Frontal cortex (tissue), 4 donors: Measurements from ENCODE around the gene RTN4R. TPM values are rescaled to one million over a fixed set of nuclear protein-coding genes. Genes with fewer than 3 reads are reported as not detected.
"Not testable (repeated sequence)": the region's sequence is repeated elsewhere in the genome, so short reads cannot be mapped to it uniquely, and the experiment has no call there.

Source experiments
- DNase-seq, 2 donors: peaks; one replicate each; pipeline ENCODE4 v3.0.0; 2012; ENCODE audit warnings: low spot score in 2 of 2
- FAIRE-seq: peaks from 2 replicates; lab custom pipeline; 2012; peaks lifted over from hg19 to GRCh38; lab: Jason Lieb, UNC
- total RNA-seq: library from RNA; depleted of rRNA; stranded (reverse); fragments of >200 nt; gene quantifications from one replicate; pipeline ENCODE4 v1.2.3, GENCODE V29; 2014
- donor health status: control.
- donor health status: control.
- donor health status: control.

Gene RTN4R
- total RNA-seq, 1 donor from 2014 or later, result 10.2 TPM

DNA sequence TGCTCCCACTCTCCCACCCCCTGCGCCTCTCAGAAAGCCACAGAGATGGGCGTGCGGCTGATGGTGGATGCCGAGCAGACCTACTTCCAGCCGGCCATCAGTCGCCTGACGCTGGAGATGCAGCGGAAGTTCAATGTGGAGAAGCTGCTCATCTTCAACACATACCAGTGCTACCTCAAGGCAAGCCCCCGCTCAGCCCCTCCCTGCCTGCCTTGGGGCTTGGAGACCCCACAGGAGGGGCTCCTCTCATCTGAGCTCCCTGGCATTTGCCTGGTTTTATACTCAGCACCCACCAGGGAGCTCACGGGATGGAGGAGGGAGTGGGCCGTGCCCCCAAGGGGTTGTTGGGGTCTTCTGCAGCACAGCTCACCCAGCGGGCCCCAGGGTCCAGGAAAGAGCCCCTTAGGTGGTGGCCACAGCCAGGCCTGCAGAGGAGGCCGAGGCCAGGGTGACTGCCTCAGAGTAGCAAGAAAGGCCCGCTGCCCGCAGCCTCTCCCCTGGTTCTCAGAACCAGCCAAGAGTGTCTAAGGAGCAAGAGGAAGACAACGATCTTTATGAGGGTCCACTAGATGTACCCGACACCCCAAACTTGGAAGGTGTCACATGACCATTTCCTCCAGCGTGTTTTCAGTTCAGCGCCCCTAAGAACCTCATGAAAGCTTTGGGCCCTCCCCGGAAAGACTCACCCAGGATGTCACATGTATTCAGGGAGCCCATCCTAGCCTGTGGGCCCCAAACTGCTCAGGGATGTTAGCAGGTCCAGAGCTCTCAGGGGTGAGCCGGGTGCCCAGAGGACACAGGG, 38.7 kb upstream of the RTN4R start:
- not testable (repeated sequence) for FAIRE-seq, DNase-seq

DNA sequence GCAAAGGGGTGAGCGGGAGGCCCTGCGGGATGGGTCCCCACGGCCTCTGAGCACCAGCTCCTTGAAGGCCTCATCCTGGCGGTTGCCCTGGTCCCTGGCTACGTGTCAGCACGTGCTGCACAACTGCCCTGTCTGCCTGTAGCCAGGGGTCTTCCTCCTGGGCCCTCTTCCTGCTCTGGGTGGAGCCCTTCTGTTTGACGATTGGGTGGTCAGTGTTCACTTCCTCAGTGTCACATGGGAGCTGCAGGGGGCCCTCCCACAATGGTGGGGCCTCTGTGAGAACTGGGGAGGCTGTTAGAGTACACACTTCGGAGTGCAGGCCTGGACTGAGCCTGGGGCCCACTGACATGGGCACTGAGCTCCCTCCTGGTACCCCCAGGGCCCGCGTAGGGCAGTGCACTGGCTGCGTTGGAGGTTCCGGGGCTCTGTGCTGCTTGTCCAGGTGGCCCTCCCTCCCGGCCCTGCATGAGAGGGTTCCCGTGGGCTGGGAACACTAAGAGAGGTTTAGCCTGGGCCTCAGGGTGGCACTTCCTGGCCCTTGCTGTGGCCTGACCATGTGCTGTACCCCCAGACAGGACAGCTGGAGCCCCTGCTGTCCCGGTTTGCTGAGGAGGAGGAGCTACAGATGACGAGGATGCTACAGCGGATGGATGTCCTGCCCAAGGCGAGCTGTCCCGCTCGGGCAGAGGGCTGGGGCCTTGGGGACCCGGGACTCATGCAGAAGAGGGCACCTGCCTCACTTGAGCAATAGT, 38.0 kb upstream of the RTN4R start:
- DNase-seq, result no peak
- no peak for FAIRE-seq

DNA sequence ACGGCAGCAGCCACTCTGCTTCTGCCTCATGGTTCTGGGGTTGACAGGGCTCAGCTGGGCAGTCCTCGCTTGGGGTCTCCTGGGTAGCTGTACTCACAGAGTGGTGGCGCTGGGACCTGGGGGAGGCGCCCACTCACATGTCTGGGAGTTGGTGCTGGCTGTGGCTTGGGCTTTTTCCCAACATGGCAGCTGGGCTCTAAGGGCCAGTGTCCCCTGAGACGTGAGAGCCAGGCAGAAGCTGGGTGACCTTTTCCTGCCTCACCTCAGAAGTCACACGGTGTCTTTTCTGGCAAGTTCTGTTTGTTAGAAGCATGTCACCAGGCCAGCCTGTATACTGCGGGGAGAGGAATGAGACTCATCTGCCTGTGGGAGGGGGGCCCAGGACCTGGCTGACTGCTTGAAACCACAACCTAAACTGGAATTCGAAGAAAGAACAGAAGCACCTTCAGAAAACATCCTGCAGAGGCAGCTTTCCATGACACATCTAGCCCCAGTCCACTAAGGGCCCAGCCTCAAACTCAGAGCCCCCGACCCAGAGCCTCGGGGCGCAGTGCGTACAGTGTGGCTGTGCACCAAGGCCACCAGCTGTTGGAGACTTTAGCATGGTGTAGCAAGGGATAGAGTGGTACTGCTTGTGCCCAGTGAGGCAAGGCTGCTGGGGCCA, 37.2 kb upstream of the RTN4R start:
- not testable (repeated sequence) for FAIRE-seq, DNase-seq

DNA sequence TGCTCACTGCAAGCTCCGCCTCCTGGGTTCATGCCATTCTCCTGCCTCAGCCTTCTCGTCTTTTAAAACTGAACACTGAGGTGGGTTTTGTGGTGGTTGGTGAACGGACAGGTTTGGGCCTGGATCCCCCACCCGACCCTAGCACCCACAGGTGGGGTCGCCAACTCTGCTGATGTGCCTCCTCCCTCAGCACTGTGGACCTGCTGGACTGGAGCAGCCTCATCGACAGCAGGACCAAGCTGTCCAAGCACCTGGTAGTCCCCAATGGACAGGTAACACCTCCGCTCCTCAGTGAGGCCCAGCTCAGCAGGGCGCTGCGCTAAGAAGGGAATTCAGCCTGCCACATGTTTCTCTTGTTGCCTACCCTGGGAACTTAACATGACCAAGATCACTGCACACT, 36.5 kb upstream of the RTN4R start:
- FAIRE-seq, result no peak
- no peak for DNase-seq

DNA sequence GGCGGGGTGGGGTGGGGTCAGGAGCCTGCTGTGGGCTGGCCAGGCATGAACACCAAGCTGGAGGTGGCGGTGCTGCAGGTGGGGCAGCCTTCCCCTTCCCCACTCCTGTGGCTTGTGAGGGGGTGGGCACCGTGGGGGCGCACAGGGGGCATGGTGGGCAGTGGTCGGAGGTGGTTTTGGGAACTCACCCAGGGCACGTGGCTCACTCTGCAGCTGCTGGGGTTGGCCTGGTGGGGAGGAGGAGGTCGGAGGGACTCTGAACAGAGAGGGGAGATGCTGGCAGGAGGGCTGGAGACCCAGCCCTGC, 35.1 kb upstream of the RTN4R start:
- not testable (repeated sequence) for DNase-seq, FAIRE-seq

DNA sequence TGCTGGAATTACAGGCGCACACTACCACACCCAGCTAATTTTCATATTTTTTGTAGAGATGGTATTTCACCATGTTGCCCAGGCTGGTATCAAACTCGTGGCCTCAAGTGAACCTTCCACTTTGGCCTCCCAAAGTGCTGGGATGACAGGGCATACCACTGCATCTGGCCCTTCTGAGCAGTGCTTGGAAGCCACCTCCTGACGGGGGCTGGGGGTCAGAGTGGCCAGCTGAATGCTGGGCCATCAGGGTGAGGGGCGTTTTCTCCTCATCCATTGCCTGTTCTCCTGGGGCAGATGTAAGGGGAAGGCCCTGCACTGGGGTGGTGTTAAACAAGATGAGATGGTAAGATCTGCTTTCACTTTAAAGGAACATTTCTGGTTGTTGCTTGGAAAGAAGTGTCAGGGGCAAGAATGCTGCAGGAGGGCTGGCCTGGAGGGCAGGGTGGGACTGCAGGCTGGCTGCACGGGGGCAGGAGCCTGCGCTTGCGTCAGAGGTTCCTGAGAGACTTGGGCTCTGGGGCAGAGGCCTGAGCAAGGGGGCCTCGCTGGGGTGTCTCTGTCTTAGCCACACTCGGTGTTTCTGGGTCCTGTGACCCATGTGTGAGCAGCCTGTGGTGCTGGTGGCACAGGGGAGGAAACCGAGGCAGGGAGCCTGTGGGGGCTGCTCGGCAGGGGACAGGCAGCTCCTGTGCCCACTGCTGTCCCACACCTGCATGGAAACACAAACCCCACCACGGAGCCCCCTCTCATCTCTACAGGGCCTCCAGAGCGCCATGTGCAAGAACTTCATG, 34.5 kb upstream of the RTN4R start:
- FAIRE-seq (no peak), DNase-seq (no peak)

DNA sequence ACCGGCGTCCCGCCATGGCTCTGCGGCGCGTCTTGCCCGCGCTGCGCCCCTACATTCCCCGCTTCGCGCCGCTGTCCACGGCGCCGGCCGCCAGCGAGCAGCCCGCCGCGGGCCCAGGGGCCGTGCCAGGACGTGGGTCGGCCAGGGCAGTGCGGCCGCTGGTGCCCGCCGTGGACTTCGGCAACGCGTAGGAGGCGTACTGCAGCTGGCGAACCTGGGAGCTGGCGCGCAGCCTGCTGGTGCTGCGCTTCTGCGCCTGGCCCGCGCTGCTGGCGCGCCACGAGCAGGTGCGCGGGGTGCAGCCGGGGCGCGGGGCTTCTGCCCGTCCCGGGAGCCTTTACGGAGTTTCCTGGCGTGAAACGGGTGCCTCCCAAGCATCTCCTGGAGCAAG, 31.6 kb upstream of the RTN4R start:
- FAIRE-seq (no peak), DNase-seq (peak in 1 of 2 donors; percentile 38)

DNA sequence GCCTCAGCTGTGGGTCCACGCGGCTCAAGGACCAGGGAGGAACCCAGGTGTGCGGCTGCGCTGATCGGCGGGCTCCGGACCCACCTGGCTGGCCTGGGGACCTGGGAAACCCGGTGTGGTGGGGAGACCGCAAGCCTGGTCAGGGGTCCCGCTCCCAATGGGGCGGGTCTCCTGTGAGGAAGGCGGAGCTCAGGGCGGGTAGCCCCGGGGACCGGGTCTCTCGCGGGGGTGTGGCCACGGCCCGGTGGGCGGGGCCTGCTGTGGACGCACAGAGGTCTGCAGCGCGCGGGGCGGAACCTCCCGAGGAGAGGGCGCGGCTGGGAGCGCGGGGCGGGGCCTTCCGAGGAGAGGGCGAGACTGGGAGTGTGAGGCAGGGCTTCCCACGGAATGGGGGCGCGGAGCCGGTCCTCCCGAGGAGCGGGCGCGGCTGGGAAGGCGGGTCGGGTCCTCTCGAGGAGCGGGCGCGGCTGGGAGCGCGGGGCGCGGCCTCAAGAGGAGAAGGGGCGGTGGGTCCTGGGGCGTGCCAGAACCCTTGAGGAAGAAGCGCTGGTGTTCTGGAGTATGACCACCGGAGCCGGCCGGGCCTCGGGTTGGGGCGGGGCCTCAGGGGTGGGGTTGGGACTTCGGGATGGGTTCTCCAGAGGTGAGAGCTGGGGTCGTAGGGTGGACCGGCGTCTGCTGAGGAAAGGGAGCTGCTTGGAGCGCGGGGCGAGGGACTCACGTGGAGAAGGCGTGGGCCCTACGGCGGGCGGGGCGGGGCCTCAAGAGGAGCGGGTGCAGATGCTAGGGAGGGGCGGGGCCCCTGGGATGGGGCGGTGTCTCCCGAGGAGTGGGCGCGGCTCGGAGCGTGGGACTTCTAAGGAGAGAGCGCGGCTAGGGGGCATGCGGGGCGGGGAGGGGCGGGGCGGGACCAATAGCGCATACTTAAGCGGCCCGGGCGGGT, 31.0 kb upstream of the RTN4R start:
- FAIRE-seq, result no peak

DNA sequence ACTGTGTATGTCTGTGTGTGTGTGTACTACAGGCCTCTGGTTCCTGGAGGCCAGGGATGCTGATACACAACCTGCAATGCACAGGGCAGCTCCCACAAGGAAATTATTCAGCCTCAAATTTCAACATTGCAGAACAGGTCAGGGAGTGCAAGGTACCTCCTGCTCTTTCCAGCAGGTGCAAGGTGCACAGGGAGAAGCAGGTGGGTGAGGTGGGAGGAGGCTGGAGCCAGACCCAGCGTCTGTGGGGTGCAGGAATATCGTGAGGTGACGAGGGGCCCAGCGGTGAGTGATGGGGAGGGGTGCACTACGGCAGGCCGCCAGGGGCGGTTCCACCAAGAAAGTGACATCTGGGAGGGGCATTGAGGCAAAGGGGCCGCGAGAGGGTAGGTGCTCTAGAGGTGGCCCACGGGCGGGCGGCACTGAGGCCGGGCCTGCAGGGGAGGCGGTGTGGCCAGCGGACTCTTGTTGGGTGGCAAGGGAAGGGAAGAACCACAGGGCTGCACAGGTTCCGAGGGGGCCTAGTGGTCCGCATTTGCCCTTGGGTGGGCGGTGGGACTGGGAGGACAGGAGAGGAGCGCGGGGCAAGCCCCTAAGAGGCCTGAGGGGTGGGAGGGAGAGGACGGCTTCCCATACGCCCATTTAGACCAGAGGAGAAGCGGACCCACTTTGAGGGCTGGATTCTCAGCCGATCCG, 30.1 kb upstream of the RTN4R start:
- FAIRE-seq, result no peak
- DNase-seq, result no peak

More for the DNA sequence above, 31.0 kb upstream of the RTN4R start:
- DNase-seq, result peak; percentile 58 to 63

DNA sequence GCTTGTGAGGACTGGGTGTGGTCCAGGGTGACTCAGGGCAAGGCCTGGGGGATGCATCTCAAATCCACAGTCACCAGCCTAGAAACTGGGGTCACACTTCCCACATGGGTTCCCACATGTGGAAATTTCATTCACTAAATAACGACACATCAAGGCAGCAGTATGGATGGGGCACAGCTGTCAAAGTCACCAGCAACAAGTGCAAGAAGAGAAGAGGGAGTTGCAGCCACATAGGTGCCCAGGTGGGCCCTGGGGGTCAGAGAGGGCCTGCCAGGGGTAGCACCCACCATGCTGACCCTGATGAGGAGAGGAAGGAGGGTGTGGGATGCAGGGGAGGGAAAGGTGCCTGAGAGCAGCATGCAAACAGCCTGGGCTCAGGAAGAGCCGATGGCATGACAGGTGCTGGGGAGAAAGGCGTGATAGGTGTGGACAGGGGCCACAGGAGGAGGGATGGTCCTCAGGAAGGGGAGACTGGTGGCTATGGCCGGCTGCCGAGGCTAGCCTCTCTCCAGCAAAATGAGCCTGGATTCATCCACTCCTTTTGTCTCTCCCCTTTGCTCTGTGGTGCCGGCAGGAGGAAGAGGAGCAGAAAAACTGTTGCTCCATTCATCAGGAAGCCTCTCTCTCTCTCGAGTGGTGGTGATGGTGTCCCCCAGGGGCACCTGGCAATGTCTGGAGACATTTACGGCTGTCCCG, 29.4 kb upstream of the RTN4R start:
- DNase-seq (no peak), FAIRE-seq (no peak)

DNA sequence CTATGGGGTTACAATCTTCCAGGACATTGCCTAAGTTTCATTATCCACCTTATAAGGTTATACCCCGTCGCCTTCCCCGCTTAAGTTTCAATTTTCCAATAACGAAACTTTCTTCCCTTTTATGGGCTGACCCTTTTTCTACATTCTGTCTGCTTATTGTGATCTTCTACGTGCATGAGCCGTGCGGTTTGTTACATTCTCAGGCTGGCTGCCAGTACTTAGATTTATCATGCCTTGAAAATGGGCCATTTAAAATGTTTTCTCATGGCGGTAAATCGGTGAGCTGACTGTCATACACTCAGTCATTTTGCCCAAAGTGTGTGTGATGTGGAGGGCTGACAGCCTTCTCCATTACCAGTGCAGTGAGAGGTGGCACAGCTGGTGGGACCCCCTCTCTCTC, 28.5 kb upstream of the RTN4R start:
- FAIRE-seq (no peak), DNase-seq (no peak)

DNA sequence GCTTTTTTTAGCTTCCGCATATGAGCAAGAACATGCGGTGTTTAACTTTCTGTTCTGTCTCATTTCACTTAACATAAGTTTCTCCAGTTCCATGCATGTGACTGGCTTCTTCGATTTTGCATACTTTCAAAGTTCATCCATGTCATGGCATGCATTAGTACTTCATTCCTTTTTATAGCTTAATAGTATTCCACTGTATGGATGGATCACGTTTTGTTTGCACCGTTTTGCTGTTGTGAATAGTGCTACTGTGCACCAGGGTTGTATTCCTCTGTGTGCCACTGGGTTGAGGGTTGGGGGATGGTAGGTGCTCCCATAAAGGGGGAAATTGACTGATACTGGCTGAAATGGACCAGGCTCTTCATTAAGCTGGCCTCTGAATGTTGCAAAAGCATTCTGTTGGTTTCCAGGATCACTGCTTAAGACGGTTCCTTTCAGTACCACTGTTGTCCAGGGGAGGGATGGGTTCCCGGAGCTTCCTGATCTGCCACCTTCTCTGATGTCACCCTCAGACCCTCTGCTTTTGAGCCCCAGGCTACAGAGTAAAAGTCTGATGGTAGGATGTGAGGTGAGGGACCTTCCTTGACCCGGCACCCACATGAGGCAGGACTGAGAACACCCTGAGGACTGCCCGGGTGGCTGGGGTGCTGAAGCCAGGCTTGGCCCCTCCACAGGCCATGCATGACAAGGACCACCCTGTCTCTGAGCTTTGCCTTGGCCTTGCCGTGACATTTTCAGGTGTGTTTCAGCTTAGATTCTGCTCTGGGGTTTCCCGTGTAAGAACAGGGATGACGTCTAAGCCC, 27.3 kb upstream of the RTN4R start:
- DNase-seq (no peak), FAIRE-seq (no peak)

DNA sequence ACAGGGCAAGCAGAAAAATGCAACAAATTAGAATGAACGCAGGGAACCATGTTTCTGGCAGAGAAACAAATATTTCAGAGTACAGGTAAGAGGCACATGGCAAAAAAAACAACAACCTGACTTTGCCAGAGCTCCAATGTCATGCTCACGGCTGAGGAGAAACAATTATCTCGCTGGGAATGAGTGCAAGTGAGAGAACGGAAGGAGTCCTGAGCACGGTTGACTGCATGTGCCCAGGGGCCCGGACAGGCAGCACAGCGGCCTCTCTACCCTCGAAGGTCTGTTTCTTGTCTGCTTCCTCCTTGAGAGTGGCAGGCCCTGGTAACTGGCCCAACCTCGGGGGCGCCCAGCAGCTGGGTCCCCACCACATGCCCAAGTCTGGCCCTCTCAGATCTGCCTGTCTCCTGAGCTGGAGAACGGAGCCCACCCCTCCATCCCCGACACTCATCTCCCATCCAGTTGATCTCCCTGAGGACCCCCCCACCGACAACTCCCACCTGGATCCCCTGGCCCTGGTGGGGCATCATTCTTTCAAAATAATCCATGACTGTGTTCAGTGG, 24.6 kb upstream of the RTN4R start:
- DNase-seq, result no peak
- FAIRE-seq, result no peak

DNA sequence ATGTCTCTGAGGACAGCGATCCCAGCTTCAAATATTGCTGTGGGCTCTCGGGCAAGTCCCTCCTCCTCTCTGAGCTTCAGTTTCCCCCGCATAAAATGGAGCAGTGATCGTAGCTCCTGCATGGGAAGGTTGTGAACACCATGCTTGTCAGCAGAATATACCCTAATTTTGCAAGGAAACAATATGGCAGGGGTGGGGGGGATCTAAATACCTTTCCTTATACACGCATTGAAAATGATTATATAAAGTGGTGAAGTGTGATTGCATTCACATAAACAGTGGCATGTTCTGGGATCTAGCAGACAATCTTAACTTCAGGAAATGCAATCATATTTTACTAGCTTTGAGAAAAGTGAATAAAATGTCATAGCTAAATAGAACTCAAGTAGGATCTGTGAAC, 24.0 kb upstream of the RTN4R start:
- FAIRE-seq, result no peak
- no peak for DNase-seq

DNA sequence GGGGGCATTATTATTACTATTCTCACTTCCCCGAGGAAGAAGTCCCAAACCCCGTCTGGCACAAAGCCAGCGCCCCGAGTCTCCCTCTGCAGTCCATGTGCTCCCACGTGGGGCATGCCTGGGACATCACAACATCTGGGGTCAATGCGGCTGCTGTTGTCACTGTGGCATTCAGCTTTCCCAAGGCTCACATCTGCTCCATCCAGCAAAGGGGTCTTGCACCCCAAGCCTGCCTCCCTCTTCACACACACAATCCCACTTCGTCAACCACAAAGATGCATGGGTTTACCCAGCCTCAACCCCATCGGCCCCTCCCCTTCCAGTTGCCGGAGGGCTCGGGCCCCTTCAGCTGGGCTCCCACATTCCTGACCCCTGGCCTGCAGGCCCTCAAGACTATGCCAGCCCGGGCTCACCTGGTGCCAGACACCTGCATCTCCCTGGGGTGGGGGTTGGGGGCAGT, 23.5 kb upstream of the RTN4R start:
- FAIRE-seq (no peak), DNase-seq (no peak)

DNA sequence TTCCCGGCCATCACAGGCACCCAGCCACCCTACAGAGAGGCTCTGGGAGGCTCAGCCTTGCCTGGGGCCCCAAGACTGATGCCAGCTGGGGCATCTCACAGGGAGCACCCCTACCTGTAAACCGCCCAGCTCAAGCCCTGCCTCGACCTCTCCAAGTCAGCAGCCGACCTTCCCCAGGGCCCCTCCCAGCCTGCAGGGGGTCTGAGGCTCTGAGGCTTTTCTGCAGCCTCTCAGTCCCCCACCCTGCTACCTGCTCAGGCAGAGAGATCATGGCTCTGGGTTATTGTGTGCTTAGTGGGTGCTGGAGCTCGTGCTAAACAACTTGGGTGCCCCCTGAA, 23.1 kb upstream of the RTN4R start:
- FAIRE-seq (no peak), DNase-seq (no peak)
